ENCODE measurements around the gene CLDN22.

Gene CLDN22

GRCh38 chr4:183291070-183291469, 29.0 kb downstream of the CLDN22 start:
- no peak for ATAC-seq

GRCh38 chr4:183289688-183290087, 30.4 kb downstream of the CLDN22 start:
- no peak for TF ChIP-seq ZFP30 (CRISPR knock-in tag; IDR thresholded peaks at IDR 0.05)
- no peak for TF ChIP-seq SNAI2 (CRISPR knock-in tag; IDR thresholded peaks at IDR 0.05)
- TF ChIP-seq TOX (CRISPR knock-in tag; IDR thresholded peaks at IDR 0.05; ENCODE audit: borderline replicate concordance) = no peak
- TF ChIP-seq ARNTL (CRISPR knock-in tag; IDR thresholded peaks at IDR 0.05; ENCODE audit: borderline replicate concordance, low read depth) = no peak
- TF ChIP-seq ISL1 (CRISPR knock-in tag; IDR thresholded peaks at IDR 0.05) = no peak
- TF ChIP-seq, protein P1, sequence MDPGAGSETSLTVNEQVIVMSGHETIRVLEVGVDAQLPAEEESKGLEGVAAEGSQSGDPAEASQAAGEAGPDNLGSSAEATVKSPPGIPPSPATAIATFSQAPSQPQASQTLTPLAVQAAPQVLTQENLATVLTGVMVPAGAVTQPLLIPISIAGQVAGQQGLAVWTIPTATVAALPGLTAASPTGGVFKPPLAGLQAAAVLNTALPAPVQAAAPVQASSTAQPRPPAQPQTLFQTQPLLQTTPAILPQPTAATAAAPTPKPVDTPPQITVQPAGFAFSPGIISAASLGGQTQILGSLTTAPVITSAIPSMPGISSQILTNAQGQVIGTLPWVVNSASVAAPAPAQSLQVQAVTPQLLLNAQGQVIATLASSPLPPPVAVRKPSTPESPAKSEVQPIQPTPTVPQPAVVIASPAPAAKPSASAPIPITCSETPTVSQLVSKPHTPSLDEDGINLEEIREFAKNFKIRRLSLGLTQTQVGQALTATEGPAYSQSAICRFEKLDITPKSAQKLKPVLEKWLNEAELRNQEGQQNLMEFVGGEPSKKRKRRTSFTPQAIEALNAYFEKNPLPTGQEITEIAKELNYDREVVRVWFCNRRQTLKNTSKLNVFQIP (CRISPR knock-in tag; IDR thresholded peaks at IDR 0.05; ENCODE audit: borderline replicate concordance, low read depth) = no peak
- no peak for TF ChIP-seq ZC3H10 (CRISPR knock-in tag; IDR thresholded peaks at IDR 0.05)
- no peak for TF ChIP-seq ZNF8 (CRISPR knock-in tag; IDR thresholded peaks at IDR 0.05)
- TF ChIP-seq ZNF565 (CRISPR knock-in tag; conservative IDR thresholded peaks at IDR 0.05; ENCODE audit: low read depth) = no peak
- TF ChIP-seq RARB (CRISPR knock-in tag; IDR thresholded peaks at IDR 0.05) = no peak
- no peak for TF ChIP-seq CSDC2 (CRISPR knock-in tag; IDR thresholded peaks at IDR 0.05)
- no peak for TF ChIP-seq GLIS3 (CRISPR knock-in tag; IDR thresholded peaks at IDR 0.05)
- no peak for TF ChIP-seq ESRRG (CRISPR knock-in tag; IDR thresholded peaks at IDR 0.05)
- TF ChIP-seq, protein P2, sequence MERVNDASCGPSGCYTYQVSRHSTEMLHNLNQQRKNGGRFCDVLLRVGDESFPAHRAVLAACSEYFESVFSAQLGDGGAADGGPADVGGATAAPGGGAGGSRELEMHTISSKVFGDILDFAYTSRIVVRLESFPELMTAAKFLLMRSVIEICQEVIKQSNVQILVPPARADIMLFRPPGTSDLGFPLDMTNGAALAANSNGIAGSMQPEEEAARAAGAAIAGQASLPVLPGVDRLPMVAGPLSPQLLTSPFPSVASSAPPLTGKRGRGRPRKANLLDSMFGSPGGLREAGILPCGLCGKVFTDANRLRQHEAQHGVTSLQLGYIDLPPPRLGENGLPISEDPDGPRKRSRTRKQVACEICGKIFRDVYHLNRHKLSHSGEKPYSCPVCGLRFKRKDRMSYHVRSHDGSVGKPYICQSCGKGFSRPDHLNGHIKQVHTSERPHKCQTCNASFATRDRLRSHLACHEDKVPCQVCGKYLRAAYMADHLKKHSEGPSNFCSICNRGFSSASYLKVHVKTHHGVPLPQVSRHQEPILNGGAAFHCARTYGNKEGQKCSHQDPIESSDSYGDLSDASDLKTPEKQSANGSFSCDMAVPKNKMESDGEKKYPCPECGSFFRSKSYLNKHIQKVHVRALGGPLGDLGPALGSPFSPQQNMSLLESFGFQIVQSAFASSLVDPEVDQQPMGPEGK (CRISPR knock-in tag; IDR thresholded peaks at IDR 0.05; ENCODE audit: borderline replicate concordance) = no peak
- no peak for TF ChIP-seq CREB5 (CRISPR knock-in tag; IDR thresholded peaks at IDR 0.05; ENCODE audit: low read depth)
- no peak for TF ChIP-seq OSR1 (CRISPR knock-in tag; IDR thresholded peaks at IDR 0.05)
- TF ChIP-seq, protein P3, sequence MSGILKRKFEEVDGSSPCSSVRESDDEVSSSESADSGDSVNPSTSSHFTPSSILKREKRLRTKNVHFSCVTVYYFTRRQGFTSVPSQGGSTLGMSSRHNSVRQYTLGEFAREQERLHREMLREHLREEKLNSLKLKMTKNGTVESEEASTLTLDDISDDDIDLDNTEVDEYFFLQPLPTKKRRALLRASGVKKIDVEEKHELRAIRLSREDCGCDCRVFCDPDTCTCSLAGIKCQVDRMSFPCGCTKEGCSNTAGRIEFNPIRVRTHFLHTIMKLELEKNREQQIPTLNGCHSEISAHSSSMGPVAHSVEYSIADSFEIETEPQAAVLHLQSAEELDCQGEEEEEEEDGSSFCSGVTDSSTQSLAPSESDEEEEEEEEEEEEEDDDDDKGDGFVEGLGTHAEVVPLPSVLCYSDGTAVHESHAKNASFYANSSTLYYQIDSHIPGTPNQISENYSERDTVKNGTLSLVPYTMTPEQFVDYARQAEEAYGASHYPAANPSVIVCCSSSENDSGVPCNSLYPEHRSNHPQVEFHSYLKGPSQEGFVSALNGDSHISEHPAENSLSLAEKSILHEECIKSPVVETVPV (CRISPR knock-in tag; IDR thresholded peaks at IDR 0.05) = no peak
- no peak for TF ChIP-seq PPARA (CRISPR knock-in tag; IDR thresholded peaks at IDR 0.05; ENCODE audit: borderline replicate concordance)
- TF ChIP-seq ZFP3 (CRISPR knock-in tag; IDR thresholded peaks at IDR 0.05) = no peak
- TF ChIP-seq, protein P4, sequence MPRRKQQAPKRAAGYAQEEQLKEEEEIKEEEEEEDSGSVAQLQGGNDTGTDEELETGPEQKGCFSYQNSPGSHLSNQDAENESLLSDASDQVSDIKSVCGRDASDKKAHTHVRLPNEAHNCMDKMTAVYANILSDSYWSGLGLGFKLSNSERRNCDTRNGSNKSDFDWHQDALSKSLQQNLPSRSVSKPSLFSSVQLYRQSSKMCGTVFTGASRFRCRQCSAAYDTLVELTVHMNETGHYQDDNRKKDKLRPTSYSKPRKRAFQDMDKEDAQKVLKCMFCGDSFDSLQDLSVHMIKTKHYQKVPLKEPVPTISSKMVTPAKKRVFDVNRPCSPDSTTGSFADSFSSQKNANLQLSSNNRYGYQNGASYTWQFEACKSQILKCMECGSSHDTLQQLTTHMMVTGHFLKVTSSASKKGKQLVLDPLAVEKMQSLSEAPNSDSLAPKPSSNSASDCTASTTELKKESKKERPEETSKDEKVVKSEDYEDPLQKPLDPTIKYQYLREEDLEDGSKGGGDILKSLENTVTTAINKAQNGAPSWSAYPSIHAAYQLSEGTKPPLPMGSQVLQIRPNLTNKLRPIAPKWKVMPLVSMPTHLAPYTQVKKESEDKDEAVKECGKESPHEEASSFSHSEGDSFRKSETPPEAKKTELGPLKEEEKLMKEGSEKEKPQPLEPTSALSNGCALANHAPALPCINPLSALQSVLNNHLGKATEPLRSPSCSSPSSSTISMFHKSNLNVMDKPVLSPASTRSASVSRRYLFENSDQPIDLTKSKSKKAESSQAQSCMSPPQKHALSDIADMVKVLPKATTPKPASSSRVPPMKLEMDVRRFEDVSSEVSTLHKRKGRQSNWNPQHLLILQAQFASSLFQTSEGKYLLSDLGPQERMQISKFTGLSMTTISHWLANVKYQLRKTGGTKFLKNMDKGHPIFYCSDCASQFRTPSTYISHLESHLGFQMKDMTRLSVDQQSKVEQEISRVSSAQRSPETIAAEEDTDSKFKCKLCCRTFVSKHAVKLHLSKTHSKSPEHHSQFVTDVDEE (CRISPR knock-in tag; IDR thresholded peaks at IDR 0.05) = no peak
- peak; percentile 58; the same call in 2 of the 3 replicates for ATAC-seq

More at GRCh38 chr4:183291070-183291469, 29.0 kb downstream of the CLDN22 start:
- TF ChIP-seq ZC3H10 (CRISPR knock-in tag; IDR thresholded peaks at IDR 0.05) = no peak

GRCh38 chr4:183288955-183289354, 31.1 kb downstream of the CLDN22 start:
- TF ChIP-seq ESRRG (CRISPR knock-in tag; IDR thresholded peaks at IDR 0.05) (no peak), ZNF8 (CRISPR knock-in tag; IDR thresholded peaks at IDR 0.05) (no peak), ZNF565 (CRISPR knock-in tag; conservative IDR thresholded peaks at IDR 0.05; ENCODE audit: low read depth) (no peak), ARNTL (CRISPR knock-in tag; IDR thresholded peaks at IDR 0.05; ENCODE audit: borderline replicate concordance, low read depth) (no peak), ZFP3 (CRISPR knock-in tag; IDR thresholded peaks at IDR 0.05) (no peak), ZC3H10 (CRISPR knock-in tag; IDR thresholded peaks at IDR 0.05) (no peak), PPARA (CRISPR knock-in tag; IDR thresholded peaks at IDR 0.05; ENCODE audit: borderline replicate concordance) (no peak), GLIS3 (CRISPR knock-in tag; IDR thresholded peaks at IDR 0.05) (no peak), TOX (CRISPR knock-in tag; IDR thresholded peaks at IDR 0.05; ENCODE audit: borderline replicate concordance) (no peak), ZNF70 (CRISPR knock-in tag; IDR thresholded peaks at IDR 0.05) (no peak), BACH2 (CRISPR knock-in tag; IDR thresholded peaks at IDR 0.05; ENCODE audit: borderline replicate concordance) (no peak), RARB (CRISPR knock-in tag; IDR thresholded peaks at IDR 0.05) (no peak), CSDC2 (CRISPR knock-in tag; IDR thresholded peaks at IDR 0.05) (no peak), ZFP30 (CRISPR knock-in tag; IDR thresholded peaks at IDR 0.05) (no peak), OSR1 (CRISPR knock-in tag; IDR thresholded peaks at IDR 0.05) (no peak), ISL1 (CRISPR knock-in tag; IDR thresholded peaks at IDR 0.05) (no peak)
- TF ChIP-seq, protein P1 (CRISPR knock-in tag; IDR thresholded peaks at IDR 0.05; ENCODE audit: borderline replicate concordance, low read depth) = no peak
- TF ChIP-seq, protein P3 (CRISPR knock-in tag; IDR thresholded peaks at IDR 0.05) = no peak
- ATAC-seq = 0 out of 3 replicates have a peak, but pooled peaks have one; percentile 26
